CD4-positive, CD25-positive, alpha-beta regulatory T cell (primary cell): ENCODE results near the gene EPHB2. TPM values are rescaled to one million over a fixed set of nuclear protein-coding genes. Genes with fewer than 3 reads are reported as not detected.
A peak's percentile ranks its signal among the peaks of the same experiment; 100 is the strongest.

ENCODE experiments used
- ATAC-seq, 2 donors: fragments of 150-1000 bp; cut with Tn5 transposase; one replicate each; pipeline ENCODE4 v1.10.0; 2021; ENCODE audit warnings: low read depth in 2 of 2, moderate number of reproducible peaks in 2 of 2, moderate library complexity in 1 of 2
- DNase-seq, 3 donors: peaks; one replicate each; pipeline versions ENCODE4 v3.0.0 to v3.0.0-alpha.2; 2012 to 2022; ENCODE audit warnings: mixed read lengths in 1 of 3
- H3K27ac ChIP-seq: one replicate; pipeline ENCODE4 v1.7.0; 2013; ENCODE audit warnings: mild to moderate bottlenecking, low read length; ENCODE audit not compliant: insufficient read depth, poor library complexity, severe bottlenecking
- H3K27me3 ChIP-seq: one replicate; pipeline ENCODE4 v1.7.0; 2013; ENCODE audit warnings: low read length; ENCODE audit not compliant: control insufficient read depth, insufficient read depth
- H3K36me3 ChIP-seq: one replicate; pipeline ENCODE4 v1.7.0; 2013; ENCODE audit warnings: mild to moderate bottlenecking, low read length, moderate library complexity; ENCODE audit not compliant: control insufficient read depth, insufficient read depth
- H3K4me1 ChIP-seq: 2 replicates; pipeline ENCODE4 v1.7.0; 2013; ENCODE audit warnings: mild to moderate bottlenecking, low read length; ENCODE audit not compliant: insufficient read depth, control insufficient read depth, poor library complexity, severe bottlenecking
- H3K4me3 ChIP-seq: one replicate; pipeline ENCODE4 v1.7.0; 2013; ENCODE audit warnings: low read depth, mild to moderate bottlenecking, low read length, moderate library complexity
- H3K9me3 ChIP-seq, 2 experiments: 1 replicate in 1 of 2; 2 replicates in 1 of 2; pipeline ENCODE4 v1.7.0; 2013; ENCODE audit warnings: low read length in 2 of 2, mild to moderate bottlenecking in 1 of 2, moderate library complexity in 1 of 2; ENCODE audit not compliant: control insufficient read depth in 2 of 2
- H3K27ac Mint-ChIP-seq, 3 donors: one replicate each; pipeline ENCODE4 v1.8.0; 2020 to 2022; ENCODE audit warnings: mild to moderate bottlenecking in 3 of 3, mixed read lengths in 3 of 3, moderate library complexity in 2 of 3
- H3K27me3 Mint-ChIP-seq: one replicate; pipeline ENCODE4 v1.8.0; 2022; ENCODE audit warnings: mild to moderate bottlenecking, mixed read lengths
- H3K36me3 Mint-ChIP-seq: one replicate; pipeline ENCODE4 v1.8.0; 2020; ENCODE audit warnings: mixed read lengths
- H3K4me1 Mint-ChIP-seq, 4 donors: one replicate each; pipeline ENCODE4 v1.8.0; 2020 to 2022; ENCODE audit warnings: mixed read lengths in 4 of 4, mild to moderate bottlenecking in 1 of 4
- H3K4me3 Mint-ChIP-seq, 4 donors: one replicate each; pipeline ENCODE4 v1.8.0; 2020 to 2022; ENCODE audit warnings: mild to moderate bottlenecking in 4 of 4, mixed read lengths in 4 of 4, moderate library complexity in 3 of 4
- H3K9me3 Mint-ChIP-seq, 7 donors: one replicate each; pipeline ENCODE4 v1.8.0; 2020 to 2022; ENCODE audit warnings: mixed read lengths in 7 of 7, mild to moderate bottlenecking in 3 of 7, moderate library complexity in 2 of 7
- polyA plus RNA-seq, 4 donors: library from polyadenylated mRNA; unstranded; fragments of 300-500 nt; fragmentation: Illumina TruSeq; gene quantifications; one replicate each; pipeline ENCODE4 v1.2.3, GENCODE V29; 2021
- total RNA-seq: library from RNA; stranded (reverse); gene quantifications from one replicate; pipeline ENCODE4 v1.2.3, GENCODE V29; 2022

The EPHB2 gene
- total and polyA plus RNA-seq, 5 donors from 2014 or later, result not detected

GRCh38 chr1:22860883-22861385 is 150.3 kb downstream of the EPHB2 start:
- Histone ChIP-seq H3K27ac (no peak overlapping the region), H3K4me1 (no peaks in the 10 kb centered on the region), H3K27me3 (no peaks in the 10 kb centered on the region), H3K4me3 (no peak overlapping the region), H3K9me3 (no peaks in the 10 kb centered on the region), H3K36me3 (no peaks in the 10 kb centered on the region)
- peak overlapping the region in 1 of 3 donors; percentile 74 for H3K27ac Mint-ChIP-seq
- no peaks in the 10 kb centered on the region for H3K4me1 Mint-ChIP-seq
- DNase-seq, result no peak
- peaks cover 4% of the 10 kb centered on the region for H3K27me3 Mint-ChIP-seq
- ATAC-seq, result no peak
- H3K9me3 Mint-ChIP-seq, result no peaks in the 10 kb centered on the region
- no peak overlapping the region for H3K4me3 Mint-ChIP-seq
- no peaks in the 10 kb centered on the region for H3K36me3 Mint-ChIP-seq

DNA sequence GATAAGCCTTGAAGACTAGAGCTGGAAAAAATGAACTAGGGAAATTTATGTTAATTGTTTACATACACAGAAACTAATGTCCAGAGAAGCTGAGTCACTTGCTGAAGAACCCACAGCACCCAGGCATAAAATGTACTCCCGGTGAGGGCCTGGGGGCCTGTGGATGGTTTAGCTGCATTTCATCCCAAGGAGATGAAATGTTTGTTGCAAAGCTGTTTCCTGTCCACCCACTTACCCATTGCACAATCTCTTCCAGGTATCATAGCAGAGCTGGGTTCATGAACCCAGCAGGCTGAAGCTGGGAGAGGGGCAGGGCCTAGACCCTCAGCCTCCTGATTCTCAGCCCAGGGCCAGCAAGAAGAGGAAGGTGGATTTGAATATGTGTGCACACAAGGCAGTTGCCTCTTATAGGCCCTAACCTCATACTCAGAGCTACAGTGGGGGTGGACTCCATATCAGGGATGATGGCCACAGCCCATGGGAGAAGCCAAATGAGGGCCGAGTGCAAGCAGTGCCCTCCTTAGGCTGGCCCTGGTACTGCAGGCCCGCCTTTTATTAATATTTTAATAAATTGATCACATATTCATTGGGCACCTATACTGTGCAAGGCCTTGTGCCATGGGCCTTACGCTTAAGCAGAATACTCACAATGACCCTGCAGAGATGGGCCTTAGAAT is 151.3 kb downstream of the EPHB2 start:
- Histone ChIP-seq H3K4me1 (no peaks in the 10 kb centered on the region), H3K36me3 (no peaks in the 10 kb centered on the region), H3K27me3 (no peaks in the 10 kb centered on the region), H3K4me3 (no peak overlapping the region), H3K27ac (no peak overlapping the region), H3K9me3 (no peaks in the 10 kb centered on the region)
- no peaks in the 10 kb centered on the region for H3K4me1 Mint-ChIP-seq
- H3K36me3 Mint-ChIP-seq, result no peaks in the 10 kb centered on the region
- no peak for DNase-seq
- peaks cover 7% of the 10 kb centered on the region for H3K27me3 Mint-ChIP-seq
- no peak overlapping the region for H3K4me3 Mint-ChIP-seq
- no peak overlapping the region for H3K27ac Mint-ChIP-seq
- no peak for ATAC-seq
- H3K9me3 Mint-ChIP-seq, result no peaks in the 10 kb centered on the region

DNA sequence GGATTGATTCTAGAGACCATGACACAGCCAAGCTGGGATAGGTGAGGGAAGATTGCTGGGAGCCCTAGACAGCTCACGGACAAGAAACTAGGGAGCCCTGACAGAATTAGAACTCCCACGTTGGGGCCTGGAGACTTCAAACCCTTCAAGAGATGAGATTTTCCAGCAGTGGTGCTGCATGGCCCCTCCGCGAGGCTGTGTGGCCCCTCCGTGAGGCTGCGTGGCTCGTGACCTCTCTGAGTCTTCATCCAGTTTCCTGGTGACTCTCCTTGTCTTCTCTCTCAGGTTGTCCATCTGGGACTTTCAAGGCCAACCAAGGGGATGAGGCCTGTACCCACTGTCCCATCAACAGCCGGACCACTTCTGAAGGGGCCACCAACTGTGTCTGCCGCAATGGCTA is 152.1 kb downstream of the EPHB2 start:
- Histone ChIP-seq H3K4me3 (no peak overlapping the region), H3K36me3 (no peaks in the 10 kb centered on the region), H3K4me1 (no peaks in the 10 kb centered on the region), H3K9me3 (no peaks in the 10 kb centered on the region), H3K27ac (no peak overlapping the region), H3K27me3 (no peaks in the 10 kb centered on the region)
- Mint-ChIP-seq H3K27ac (no peak overlapping the region), H3K4me3 (no peak overlapping the region), H3K27me3 (peaks cover 8% of the 10 kb centered on the region), H3K4me1 (no peaks in the 10 kb centered on the region), H3K36me3 (no peaks in the 10 kb centered on the region), H3K9me3 (no peaks in the 10 kb centered on the region)
- ATAC-seq (no peak), DNase-seq (no peak)

DNA sequence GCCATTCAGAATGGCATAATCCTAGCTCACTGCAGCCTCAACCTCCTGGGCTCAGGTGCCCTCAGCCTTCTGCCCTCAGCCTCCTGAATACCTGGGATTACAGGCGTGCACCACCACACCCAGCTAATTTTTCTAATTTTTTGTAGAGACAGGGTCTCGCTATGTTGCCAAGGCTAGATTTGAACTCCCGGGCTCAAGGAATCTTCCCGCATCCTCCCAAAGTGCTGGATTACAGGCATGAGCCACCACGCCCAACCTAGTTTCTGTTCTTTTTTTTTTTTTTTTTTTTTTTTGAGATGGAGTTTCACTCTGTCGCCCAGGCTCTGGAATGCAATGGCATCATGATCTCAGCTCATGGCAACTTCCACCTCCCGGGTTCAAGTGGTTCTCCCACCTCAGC is 153.1 kb downstream of the EPHB2 start:
- Mint-ChIP-seq H3K4me1 (no peaks in the 10 kb centered on the region), H3K9me3 (peaks cover 0 to 1% (median 0%) of the 10 kb centered on the region in 7 donors), H3K4me3 (no peak overlapping the region), H3K36me3 (no peaks in the 10 kb centered on the region), H3K27ac (no peak overlapping the region), H3K27me3 (peaks cover 8% of the 10 kb centered on the region)
- Histone ChIP-seq H3K27me3 (no peaks in the 10 kb centered on the region), H3K9me3 (no peaks in the 10 kb centered on the region), H3K36me3 (no peaks in the 10 kb centered on the region), H3K4me3 (no peak overlapping the region), H3K27ac (no peak overlapping the region), H3K4me1 (no peaks in the 10 kb centered on the region)
- DNase-seq (no peak), ATAC-seq (no peak)

DNA sequence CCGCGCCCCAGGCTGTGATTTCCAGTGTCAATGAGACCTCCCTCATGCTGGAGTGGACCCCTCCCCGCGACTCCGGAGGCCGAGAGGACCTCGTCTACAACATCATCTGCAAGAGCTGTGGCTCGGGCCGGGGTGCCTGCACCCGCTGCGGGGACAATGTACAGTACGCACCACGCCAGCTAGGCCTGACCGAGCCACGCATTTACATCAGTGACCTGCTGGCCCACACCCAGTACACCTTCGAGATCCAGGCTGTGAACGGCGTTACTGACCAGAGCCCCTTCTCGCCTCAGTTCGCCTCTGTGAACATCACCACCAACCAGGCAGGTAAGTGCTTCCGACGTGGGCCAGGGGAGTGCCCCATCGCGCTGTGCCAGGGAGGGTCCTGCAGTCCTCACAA is 154.2 kb downstream of the EPHB2 start:
- H3K27ac Mint-ChIP-seq, result no peak overlapping the region
- Histone ChIP-seq H3K4me1 (no peaks in the 10 kb centered on the region), H3K36me3 (no peaks in the 10 kb centered on the region), H3K9me3 (no peaks in the 10 kb centered on the region), H3K27ac (no peak overlapping the region), H3K4me3 (no peak overlapping the region), H3K27me3 (no peaks in the 10 kb centered on the region)
- no peaks in the 10 kb centered on the region for H3K36me3 Mint-ChIP-seq
- no peak for DNase-seq
- H3K4me1 Mint-ChIP-seq, result no peaks in the 10 kb centered on the region
- no peak overlapping the region for H3K4me3 Mint-ChIP-seq
- no peak for ATAC-seq
- peaks cover 0 to 1% (median 0%) of the 10 kb centered on the region in 7 donors for H3K9me3 Mint-ChIP-seq
- peaks cover 5% of the 10 kb centered on the region for H3K27me3 Mint-ChIP-seq

- DNase-seq (no peak), ATAC-seq (no peak)
- H3K27ac ChIP-seq, result no peak overlapping the region
- H3K4me3 Mint-ChIP-seq, result no peak overlapping the region
- H3K4me1 ChIP-seq, result no peaks in the 10 kb centered on the region
- H3K27me3 Mint-ChIP-seq, result peaks cover 5% of the 10 kb centered on the region
- no peaks in the 10 kb centered on the region for H3K4me1 Mint-ChIP-seq
- H3K27me3 ChIP-seq, result no peaks in the 10 kb centered on the region
- no peaks in the 10 kb centered on the region for H3K36me3 ChIP-seq
- H3K4me3 ChIP-seq, result no peak overlapping the region
- H3K36me3 Mint-ChIP-seq, result no peaks in the 10 kb centered on the region
- H3K27ac Mint-ChIP-seq, result no peak overlapping the region
- no peaks in the 10 kb centered on the region for H3K9me3 ChIP-seq
- H3K9me3 Mint-ChIP-seq, result peaks cover 0 to 1% (median 0%) of the 10 kb centered on the region in 7 donors
Measured at GRCh38 chr1:22865736-22866135, 155.1 kb downstream of the EPHB2 start.

- Mint-ChIP-seq H3K4me3 (no peak overlapping the region), H3K27ac (no peak overlapping the region), H3K27me3 (peaks cover 5% of the 10 kb centered on the region), H3K9me3 (peaks cover 0 to 1% (median 0%) of the 10 kb centered on the region in 7 donors), H3K36me3 (no peaks in the 10 kb centered on the region), H3K4me1 (no peaks in the 10 kb centered on the region)
- ATAC-seq (no peak), DNase-seq (no peak)
- no peak overlapping the region for H3K4me3 ChIP-seq
- H3K27me3 ChIP-seq, result no peaks in the 10 kb centered on the region
- no peaks in the 10 kb centered on the region for H3K36me3 ChIP-seq
- H3K4me1 ChIP-seq, result no peaks in the 10 kb centered on the region
- no peaks in the 10 kb centered on the region for H3K9me3 ChIP-seq
- no peak overlapping the region for H3K27ac ChIP-seq
Measured at GRCh38 chr1:22866868-22867267, 156.2 kb downstream of the EPHB2 start.

DNA sequence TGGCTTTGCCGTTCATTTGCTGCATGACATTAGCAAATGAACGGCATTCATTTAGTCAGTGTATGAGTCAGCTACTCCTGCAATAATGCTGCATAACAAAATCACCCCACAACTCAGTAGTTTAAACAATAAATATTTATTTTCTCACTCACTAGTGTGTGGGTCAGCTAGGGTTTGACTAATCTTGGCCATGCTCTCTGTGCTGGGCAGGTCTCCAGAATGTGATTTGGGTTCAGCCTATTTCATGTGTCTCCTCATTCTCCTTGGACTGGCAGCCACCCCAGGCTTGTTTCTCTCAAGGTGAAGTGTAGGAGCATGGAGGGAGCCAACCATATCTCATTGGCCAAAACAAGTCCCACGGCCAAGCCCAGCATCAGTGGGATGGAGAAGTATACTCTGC is 157.7 kb downstream of the EPHB2 start:
- no peaks in the 10 kb centered on the region for H3K36me3 Mint-ChIP-seq
- Histone ChIP-seq H3K36me3 (no peaks in the 10 kb centered on the region), H3K4me1 (no peaks in the 10 kb centered on the region), H3K27ac (no peak overlapping the region), H3K27me3 (no peaks in the 10 kb centered on the region), H3K4me3 (no peak overlapping the region), H3K9me3 (no peaks in the 10 kb centered on the region)
- no peak for DNase-seq
- H3K4me3 Mint-ChIP-seq, result no peak overlapping the region
- no peak for ATAC-seq
- no peaks in the 10 kb centered on the region for H3K4me1 Mint-ChIP-seq
- H3K27ac Mint-ChIP-seq, result no peak overlapping the region
- H3K27me3 Mint-ChIP-seq, result peaks cover 5% of the 10 kb centered on the region
- H3K9me3 Mint-ChIP-seq, result peaks cover 0 to 1% (median 0%) of the 10 kb centered on the region in 7 donors
